DMS 273 (cell line): ENCODE results near the gene SEC63.
"Not testable (repeated sequence)": the region's sequence is repeated elsewhere in the genome, so short reads cannot be mapped to it uniquely, and the experiment has no call there.

Experiments
- DNase-seq: peaks from one replicate; lab custom pipeline; 2025; ENCODE audit not compliant: unreplicated experiment; lab: John Stamatoyannopoulos, UW

SEC63 gene, protein sequence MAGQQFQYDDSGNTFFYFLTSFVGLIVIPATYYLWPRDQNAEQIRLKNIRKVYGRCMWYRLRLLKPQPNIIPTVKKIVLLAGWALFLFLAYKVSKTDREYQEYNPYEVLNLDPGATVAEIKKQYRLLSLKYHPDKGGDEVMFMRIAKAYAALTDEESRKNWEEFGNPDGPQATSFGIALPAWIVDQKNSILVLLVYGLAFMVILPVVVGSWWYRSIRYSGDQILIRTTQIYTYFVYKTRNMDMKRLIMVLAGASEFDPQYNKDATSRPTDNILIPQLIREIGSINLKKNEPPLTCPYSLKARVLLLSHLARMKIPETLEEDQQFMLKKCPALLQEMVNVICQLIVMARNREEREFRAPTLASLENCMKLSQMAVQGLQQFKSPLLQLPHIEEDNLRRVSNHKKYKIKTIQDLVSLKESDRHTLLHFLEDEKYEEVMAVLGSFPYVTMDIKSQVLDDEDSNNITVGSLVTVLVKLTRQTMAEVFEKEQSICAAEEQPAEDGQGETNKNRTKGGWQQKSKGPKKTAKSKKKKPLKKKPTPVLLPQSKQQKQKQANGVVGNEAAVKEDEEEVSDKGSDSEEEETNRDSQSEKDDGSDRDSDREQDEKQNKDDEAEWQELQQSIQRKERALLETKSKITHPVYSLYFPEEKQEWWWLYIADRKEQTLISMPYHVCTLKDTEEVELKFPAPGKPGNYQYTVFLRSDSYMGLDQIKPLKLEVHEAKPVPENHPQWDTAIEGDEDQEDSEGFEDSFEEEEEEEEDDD

DNA sequence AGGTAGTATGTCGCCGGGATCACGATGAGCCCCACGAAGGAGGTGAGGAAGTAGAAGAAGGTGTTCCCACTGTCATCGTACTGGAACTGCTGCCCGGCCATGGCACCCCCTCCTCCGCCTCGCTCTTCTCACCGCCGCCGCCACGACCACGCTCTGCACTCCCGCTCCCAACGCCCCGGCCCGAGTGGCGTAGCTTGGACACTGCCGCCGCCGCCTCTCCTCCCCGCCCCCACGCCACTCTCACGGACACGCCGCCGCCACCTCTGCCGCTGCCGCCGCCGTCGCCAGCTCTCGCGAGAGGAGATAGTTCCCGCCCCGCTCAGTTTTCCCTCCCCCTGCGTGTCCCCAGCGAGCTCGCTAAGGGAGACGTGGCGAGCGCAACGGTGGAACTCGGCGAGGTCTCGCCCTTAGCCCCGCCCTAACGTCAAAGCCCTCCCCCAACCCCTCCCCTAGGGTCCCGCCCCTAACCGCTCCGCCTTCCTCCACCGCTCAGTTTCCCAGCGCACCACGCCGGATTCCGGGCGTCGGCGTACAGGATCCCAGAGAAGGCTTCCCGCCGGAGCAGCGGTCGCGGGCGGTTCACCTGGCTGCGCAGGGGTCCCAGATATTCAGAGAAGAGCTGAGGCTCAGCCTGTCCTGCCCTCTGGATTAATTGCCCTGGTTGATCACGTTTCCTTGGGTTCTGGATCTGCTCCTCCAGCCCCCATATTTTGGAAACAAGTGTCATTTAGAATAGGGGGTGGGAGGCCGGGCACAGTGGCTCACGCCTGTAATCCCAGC lies at the start of gene SEC63:
Gene SEC63, minus strand, starts transcription at position 300 of the 780 bp plus-strand sequence. Its CDS starts 199 bp downstream, at position 101.
- DNase-seq, result peak; percentile 99

DNA sequence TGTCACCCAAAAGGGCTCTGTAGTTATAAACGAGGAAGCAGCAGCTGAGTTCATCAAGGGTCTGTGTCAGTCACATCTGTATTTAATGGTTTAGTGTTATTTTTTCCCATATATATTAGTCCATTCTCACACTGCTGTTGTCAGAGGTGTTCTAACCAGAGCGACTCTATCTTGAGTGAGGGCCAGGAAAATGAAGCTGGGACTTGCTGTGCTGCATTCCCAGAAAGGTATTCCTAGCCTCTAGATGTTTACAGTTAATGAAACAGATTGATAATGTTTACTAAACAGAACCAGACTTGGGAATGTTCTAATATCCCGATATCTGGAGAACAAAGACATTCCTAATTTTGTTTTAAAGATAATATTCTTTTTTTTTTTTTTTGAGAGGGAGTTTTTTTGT lies 48.0 kb upstream of the SEC63 start:
- no peak for DNase-seq

DNA sequence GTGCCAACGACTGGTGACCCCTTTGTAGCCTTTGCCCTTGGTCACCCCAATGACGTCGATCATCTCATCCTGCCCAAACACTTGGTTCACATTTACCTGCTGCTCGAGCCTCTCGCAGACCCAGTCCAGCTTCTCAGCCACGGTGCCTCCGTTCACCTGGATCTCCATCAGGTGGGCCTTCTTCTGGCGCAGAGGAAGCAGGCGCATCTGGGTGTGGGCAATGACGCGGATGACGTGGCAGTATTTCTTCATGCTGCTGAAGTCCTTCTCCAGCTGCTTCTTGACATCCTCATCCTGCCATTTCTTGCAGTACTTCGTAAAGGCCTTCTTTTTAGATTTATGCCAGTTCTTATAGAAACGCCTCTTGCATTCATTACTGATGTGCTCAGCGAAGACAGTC lies 46.9 kb upstream of the SEC63 start:
- DNase-seq, result no peak

DNA sequence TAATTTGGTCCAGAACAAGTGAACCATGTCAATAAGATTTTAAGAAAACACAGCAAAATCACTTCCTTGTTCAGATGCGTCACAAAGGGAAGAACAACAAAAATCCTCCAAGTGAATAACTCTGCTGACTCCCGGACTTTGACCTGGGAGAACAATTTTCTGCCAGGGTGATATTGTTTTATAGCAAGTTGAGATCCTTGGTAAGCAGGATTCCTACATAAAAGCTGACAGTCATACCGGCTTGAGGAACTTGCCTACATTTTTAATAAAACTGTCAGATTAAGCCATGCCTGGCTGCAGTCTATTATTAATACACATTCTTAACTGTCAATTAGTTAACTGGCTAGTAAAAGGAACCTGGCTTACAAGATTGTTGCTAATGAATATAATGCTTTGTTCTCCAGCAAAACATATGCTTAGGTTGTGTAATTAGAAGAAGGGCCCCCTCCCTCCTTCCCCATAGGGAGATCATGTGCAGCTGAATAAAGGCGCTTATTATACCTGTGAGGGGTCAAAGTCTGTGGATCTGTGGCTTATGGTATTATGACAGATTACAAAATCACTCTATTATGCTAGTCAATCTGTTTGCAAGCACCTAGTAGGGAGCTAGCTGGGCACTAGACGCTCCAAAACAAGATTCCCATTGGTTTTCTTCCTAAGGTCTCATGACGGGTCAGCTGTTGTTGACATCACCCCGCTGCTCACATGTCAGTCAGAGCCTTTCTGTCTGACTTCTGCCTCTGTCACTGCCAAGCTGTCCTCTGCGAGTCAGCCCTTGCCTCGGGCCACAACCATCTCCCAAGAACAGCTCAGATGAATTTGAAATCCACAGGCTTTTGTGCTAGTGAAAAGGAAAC lies 44.6 kb upstream of the SEC63 start:
- DNase-seq, result peak; percentile 66

DNA sequence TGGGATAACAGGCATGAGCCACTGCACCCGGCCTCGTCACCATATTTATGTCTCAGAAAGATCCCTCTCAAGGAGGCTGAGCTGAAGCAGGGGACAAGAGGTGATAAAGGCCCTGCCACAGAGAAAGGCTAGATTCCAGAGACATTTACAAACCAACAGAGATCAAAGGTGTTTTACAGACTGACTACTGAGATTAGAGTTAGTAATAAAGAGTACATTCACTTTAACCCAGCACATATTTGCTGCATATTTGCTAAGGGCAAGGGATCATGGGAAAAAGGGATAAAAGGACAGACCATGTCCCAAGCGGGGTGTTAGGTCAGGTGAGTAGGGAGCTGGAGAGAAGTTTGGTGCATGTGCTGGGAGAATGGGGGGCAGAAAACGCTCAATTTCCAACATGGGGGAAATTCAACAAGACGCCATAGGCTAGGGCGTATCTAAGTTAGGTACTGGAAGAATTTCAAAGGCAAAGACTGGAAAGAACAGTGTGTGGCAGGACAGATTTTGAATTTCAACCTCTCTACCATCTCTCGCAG lies 43.8 kb upstream of the SEC63 start:
- no peak for DNase-seq

DNA sequence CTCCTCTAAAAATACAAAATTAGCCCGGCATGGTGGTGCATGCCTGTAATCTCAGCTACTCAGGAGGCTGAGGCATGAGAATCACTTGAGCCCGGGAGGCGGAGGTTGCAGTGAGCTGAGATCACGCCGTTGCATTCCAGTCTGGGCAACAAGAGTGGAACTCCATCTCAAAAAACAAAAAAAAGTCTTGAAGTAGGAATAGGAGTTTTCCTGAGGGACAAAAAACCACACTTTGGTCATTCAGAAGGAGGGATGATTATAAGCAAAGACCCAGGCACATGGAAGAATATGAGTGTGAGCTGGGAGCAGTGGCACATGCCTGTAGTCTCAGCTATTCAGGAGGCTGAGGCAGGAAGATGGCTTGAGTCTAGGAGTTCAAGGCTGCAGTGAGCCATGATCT lies 42.3 kb upstream of the SEC63 start:
- DNase-seq, result not testable (repeated sequence)

DNA sequence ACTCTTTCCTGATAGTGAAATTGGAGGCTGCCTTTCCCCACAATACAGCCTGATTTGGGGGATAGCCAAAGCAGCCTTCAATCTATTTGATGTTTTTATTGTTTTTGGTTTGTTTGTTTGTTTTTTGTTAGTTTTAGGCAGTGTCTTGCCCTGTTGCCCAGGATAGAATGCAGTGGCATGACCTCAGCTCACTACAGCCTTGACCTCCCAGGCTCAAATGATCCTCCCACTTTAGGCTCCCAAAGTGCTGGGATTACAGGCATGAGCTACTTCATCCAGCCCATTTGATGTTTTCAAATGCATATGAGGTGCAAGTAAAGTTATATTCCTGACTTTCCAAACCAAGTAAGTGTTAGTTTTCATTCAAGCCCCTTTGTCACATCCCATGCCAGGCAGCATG lies 41.3 kb upstream of the SEC63 start:
- DNase-seq, result no peak

DNA sequence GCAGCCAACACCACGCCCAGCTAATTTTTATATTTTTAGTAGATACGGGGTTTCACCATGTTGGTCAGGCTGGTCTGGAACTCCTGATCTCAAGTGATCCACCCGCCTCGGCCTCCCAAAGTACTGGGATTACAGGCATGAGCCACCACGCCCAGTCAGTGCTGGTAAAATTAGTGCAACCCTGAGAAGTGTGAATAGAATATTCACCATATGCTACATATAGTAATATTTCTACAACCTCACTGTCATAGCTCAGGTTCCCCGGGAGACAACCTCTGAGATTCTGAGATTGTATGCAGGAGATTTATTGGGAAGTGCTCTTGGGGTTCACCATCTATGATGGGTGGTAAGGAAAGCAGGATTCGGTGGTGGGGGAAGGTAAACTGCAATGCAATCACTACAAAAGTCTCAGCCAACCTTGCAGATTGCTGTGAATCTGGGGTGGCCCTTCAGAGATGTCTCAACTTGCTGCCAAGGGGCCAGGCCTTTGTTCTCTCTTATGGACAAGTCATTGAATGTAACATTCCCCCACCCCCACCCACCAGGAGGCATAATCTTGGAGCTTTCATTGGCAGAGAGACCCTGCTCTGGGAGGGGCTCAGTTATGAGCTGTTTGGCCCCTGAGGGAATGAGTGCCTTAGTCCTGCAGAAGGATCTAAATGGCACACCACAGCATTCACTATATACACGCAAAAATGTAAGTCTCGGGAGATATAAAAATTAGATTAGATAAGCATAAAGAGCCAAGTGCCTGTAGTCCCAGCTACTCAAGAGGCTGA lies 34.0 kb upstream of the SEC63 start:
- DNase-seq, result no peak

DNA sequence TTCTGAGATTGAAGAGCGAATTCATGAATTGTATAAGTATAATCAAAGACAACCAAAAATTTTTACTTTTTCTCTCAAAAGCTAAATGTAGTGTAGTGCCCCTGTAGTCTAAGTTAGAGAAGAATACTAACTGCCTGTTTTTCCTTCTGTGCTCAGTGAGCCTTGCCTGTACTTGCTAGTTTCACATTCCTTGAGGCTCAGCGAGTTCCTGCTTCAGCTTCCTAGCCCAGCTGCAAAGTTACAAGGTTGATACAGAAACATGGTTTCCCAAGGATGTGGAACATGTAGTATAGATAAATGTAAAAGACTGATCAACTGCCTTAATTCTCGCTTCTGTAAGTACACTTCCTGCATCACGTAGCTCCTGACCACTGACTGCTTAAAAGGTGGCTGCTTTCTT lies 33.1 kb upstream of the SEC63 start:
- DNase-seq, result no peak

DNA sequence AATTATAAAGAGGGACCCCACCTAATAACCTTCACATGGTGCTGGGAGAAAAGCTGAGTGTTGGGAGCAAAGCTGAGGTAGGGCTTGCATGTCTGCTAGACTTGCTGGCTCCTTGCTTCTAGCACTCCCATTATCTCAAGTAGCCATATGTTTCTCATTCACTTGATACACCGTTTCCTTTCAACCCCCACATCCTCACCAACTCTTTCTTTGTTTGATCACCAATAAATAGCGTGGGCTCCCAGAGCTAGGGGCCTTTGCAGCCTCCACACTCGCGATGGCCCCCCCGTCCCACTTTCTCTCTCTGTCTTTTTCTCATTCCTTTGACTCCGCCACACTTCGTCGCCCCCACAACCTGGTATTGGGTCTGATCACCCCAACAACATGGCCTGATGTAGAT lies 32.6 kb upstream of the SEC63 start:
- not testable (repeated sequence) for DNase-seq

DNA sequence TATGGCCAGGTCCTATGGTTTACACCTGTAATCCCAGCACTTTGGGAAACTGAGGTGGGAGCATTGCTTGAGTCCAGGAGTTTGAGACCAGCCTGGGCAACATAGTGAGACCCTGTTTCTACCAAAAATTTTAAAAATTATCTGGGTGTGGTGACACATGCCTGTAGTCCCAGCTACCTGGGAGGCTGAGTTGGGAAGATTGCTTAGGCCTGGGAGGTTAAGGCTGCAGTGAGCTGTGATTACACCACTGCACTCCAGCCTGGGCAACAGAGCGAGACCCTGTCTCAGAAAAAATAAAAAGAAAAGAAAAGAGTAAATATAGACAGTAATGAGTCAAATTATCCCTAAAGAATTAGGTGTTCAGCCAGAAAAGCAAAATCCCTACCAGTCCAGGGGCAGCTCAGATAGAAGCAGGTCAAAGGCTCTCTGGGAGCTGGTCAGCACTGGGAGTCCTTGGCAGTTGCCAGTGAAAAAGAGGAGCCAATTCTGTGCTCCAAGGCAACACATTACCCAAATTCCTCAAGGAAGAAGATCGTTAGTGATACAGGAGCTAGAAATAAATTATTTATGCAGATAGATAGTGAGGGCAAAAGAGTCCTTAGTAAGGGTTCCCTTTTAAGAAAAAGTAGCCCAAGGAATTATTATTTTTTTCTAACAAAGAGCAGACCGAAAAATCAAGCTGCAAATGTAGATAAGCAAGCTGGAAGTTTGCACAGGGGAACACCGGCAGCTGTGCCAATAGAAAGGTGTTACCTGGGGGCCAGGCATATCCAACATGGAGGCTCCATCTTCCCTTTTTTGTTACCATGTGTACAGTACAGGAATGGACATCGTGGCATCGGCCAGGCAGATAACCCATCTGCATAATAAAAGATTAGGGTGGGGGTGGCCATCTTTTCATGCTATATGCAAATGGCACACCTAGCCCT lies 31.4 kb upstream of the SEC63 start:
- no peak for DNase-seq

DNA sequence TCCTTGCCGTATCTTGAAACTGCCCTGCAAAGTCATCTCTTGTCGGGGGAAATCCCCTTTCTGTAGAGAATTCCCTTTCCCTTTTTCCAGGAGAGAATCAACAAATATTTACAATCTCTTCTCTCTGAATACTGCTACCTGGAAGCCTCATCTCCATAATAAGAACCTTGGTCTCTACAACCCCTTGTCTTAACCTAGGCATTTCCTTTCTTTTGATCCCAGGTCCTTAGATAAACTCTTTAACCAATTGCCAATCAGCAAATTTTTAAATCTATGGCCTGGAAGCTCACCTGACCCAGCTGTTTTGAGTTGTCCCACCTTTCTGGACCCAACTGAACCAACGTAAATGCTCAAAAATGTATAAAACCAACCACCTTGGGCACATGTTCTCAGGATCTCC lies 30.6 kb upstream of the SEC63 start:
- DNase-seq, result no peak

DNA sequence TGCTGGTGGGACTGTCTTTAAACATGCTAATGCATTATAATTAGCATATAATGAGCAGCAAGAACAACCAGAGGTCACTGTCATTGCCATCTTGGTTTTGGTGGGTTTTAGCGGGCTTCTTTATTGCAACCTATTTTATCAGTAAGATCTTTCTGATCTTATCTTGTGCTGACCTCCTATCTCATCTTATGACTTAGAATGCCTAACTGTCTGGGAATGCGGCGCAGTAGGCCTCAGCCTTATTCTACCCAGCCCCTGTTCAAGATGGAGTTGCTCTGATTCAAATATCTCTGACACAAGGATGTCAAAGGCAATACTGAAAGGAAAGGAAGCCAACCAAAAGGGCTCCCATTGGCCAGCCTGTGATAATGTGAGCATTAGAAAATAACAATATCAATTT lies 29.8 kb upstream of the SEC63 start:
- no peak for DNase-seq

DNA sequence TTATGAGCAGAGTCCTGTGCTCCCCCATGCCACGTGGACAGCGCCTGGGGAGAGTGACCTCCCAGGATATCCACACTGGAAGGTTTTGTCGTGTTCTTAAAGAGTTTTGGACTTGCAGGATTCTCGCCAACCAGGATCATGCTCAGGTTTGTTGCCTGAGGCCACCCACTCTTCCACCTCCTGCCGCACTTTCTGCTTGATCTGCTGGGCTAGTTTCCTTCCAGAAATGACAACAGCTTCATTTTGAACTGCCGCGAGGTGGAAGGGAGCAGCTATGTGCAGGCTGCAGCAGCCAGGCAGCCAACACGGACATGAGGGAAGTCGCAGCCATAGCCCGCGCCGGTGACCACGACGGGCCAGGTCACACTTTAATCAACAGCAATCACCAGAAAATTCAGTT lies 27.7 kb upstream of the SEC63 start:
- no peak for DNase-seq

DNA sequence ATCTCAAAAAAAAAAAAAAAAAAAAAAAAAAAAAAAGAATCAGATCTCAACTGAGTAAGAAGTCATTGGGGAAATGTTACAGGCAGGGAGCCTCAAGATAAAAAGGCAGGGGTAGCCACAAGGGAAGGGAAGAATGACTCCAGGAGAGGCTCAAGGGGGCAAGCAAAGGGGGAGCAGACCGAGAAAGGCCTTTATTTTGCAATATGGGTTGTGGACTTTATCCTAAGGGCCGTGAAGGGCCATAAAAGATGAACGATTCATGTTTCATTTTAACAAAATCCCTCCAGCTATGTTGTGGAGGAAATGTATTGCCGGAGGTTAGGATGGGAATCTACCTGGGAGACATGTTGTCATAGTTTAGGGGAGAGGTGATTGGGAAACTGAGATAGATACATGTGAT lies 25.8 kb upstream of the SEC63 start:
- no peak for DNase-seq

DNA sequence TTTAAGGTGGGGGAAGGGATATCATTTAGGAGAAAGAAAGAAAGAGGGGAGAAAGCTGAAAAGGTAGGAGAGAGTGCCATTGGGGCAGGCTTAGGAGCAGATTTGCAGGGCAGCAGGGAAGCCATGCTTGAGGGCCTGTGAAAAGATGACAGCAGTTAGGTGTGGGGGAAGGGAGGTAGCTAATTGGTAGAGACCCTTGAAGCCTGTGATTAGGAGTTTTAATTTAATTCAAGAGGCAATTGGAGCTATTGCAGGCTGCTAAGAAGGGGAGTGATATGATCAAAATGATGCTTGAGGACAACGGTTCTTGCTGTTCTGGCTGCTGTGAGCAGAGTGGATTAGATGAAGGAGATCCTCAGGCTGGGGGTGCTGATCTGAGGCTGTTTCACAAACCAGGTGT lies 24.5 kb upstream of the SEC63 start:
- no peak for DNase-seq

DNA sequence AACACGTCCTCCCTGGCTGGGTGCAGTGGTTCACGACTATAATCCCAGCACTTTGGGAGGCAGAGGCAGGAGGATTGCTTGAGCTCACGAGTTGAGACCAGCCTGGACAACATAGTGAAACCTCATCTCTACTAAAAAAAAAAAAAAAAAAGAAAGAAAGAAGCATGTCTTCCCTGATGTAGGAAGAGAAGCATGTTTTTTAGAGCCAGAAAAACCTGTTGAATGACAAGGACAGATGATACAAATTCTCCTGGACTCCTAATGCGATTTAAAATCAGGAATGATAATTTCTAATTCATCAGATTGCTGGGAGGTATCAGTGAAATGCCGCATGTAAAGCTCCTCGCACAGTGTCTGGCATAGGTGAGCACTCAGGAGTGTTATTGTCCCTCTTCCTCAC lies 23.7 kb upstream of the SEC63 start:
- DNase-seq, result no peak

DNA sequence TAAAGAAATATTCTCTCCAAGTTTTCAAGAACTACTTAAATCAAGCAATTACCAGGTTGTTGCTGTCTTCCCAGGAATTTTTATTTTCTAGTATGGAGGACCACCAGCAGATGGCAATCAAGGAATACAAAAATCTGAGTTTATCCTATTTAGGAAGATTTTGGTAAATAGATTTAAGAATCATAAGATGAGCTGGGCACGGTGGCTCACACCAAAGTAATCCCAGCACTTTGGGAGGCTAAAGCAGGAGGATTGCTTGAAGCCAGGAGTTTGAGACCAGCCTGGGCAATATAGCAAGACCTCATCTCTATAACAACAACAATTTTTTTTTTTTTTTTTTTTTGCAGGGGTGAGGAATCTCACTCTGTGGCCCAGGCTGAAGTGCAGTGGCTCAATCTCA lies 19.3 kb upstream of the SEC63 start:
- peak; percentile 63 for DNase-seq
